ENCODE results near the gene DIPK2A. TPM values are rescaled to one million over a fixed set of nuclear protein-coding genes. Genes with fewer than 3 reads are reported as not detected.

Gene DIPK2A, protein sequence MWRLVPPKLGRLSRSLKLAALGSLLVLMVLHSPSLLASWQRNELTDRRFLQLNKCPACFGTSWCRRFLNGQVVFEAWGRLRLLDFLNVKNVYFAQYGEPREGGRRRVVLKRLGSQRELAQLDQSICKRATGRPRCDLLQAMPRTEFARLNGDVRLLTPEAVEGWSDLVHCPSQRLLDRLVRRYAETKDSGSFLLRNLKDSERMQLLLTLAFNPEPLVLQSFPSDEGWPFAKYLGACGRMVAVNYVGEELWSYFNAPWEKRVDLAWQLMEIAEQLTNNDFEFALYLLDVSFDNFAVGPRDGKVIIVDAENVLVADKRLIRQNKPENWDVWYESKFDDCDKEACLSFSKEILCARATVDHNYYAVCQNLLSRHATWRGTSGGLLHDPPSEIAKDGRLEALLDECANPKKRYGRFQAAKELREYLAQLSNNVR
- 23.2 and 25.4 TPM in 2 replicates for total RNA-seq

DNA sequence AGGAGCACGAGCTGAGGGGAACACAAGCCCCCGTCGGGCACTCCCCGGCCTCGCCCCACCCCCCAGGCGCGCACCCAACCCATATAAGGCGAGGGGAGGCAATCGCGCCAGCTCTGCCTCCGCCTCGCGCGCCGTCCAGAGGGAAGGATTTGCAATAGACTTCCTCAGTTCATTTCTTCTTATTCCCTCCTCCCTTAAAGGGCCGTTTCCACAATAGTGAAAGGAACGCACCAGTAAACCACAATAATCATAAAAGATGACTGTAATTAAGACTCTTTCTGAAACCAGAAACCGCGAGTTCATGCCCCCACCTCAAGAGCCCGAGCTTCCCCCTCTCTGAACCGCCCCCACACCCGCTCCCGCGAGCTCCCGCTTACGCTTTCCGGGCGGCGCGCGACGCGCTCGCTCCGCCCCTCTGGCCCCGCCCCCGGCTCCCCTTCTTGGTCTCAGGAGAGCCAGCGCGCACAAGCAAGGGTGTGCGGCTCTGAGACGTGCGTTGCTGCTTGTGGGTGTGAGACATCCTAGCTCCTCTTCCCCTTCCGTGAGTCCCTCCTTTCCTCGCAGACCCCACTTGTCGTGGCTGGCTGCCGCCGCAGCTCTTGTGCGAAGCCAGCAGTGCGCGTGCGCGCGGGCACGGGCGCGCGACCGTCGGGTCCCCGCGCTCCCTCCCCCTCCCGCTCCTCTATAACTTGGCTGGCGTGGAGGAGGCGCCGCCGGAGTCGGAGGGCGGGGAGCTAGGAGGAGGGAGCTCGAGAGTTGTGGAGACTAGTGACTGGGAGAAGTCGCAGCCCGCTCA is at the start of gene DIPK2A:
DIPK2A (plus strand) TSS at position 465 of the 796 bp plus-strand sequence. CDS start 510 bp downstream, outside the sequence.

Other genes with a start within 250 kb of the DIPK2A start
- 6.7 and 16.2 TPM in 2 replicates for gene SLC9A9, start 123.4 kb upstream of the DIPK2A start, total RNA-seq